ENCODE data around the gene POLR3G.

POLR3G gene

DNA sequence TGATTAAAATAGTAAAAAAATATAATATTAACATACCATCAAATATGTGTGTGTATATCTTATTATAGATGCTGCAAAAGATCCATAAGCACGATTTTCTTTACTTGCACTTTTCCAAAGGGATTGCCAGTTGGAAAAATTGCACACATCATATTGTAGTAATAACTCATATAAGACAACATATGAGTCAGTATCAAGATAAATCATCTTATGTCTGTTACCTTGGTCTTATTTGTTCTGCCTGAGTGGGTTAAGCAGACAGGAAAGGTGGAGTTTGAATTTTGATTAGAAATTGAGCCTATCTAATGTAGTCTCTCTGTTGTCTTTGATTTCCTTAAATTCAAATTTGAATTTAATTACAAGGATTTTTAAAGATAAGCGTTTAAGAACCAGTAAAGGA lies 30.1 kb downstream of the POLR3G start:
- DNase-seq = no peak

DNA sequence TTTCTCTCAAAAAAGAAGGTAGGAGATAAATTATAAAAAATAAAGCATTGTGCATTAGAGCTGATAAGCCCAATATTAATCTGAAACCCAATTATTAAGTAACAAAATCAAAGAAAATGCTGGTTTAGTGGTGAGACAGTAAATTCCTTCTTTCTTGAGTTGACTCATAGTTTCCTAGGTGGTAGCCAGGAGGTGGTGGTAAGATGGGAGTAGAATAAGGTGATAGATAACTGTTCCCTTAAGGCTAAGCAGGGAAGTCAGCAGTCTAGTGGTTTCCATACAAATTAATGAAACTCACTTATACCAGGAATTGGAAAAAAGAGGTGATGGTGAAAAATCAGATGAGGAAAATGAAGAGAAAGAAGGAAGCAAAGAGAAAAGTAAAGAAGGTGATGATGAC lies 31.6 kb downstream of the POLR3G start:
- DNase-seq = no peak

DNA sequence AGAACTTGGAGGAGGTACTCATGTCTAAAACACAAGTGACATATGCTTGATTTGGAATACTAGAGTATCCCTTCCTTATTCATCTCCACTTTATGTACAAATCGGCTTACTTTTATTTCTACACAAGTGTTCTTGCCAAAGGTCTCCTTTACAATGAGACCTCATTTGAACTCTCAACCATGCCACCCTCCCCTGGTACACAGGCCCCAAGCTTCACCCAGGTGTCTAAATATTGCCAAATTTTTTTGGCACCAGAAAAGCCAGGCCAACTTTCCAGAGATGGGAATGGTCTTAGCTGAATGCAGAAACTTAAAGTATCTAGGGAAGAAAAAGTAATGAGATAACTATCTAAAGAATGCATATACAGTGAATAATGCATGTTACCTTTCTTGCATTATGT lies 35.8 kb downstream of the POLR3G start:
- DNase-seq = no peak

DNA sequence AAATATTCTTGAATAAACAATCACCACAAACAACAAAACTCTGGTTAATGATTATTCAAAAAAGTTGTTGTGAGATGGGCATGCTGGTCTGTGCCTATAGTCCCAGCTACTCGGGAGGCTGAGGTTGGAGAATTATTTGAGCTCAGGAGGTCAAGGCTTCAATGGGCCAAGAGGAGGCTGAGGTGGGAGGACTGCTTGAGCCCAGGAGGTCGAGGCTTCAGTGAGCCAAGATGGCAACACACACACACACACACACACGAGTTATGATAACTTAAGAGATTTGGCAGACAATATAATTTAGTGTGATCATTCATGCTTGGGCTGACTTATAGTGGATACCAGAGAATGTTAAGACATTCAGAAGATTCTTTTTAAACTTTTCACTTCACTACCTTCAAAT lies 39.9 kb downstream of the POLR3G start:
- DNase-seq = no peak

DNA sequence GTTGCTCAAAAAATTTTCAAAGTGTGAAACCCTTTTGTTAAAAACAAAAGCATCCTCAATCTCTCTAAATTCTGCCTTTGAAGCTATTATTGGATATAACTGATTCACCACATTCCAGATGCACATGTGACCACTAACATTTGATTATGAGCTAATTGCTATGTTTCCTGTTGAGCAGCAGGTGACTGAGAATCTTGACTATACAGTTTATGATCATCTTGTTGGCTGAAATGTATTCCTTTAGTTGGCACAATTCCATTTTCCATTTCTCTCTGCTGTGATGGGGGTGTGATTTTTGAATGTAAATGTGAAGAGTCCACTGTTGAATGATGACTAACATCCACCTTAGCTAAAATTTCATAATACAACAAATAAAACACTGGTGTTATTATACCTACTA lies 44.0 kb downstream of the POLR3G start:
- no peak for DNase-seq

DNA sequence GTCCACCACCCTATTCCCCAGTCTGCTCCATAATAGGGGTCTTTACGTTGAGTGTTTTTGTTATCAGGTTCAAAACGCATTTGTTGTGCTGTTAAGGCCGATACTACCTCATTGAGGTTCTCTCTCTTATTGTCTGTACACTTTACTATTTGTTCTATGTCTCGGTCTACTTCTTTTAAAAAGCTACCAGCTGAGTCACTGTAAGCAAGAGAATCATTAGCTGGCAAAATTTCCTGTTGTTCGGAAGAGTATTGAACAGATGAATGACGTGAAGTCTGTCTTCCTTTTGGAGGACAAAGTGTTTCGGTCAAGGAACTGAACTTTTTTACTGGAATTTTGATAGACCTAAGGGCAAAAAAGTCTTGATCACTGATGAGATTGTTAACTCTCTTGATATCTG lies 44.4 kb downstream of the POLR3G start:
- DNase-seq = no peak

DNA sequence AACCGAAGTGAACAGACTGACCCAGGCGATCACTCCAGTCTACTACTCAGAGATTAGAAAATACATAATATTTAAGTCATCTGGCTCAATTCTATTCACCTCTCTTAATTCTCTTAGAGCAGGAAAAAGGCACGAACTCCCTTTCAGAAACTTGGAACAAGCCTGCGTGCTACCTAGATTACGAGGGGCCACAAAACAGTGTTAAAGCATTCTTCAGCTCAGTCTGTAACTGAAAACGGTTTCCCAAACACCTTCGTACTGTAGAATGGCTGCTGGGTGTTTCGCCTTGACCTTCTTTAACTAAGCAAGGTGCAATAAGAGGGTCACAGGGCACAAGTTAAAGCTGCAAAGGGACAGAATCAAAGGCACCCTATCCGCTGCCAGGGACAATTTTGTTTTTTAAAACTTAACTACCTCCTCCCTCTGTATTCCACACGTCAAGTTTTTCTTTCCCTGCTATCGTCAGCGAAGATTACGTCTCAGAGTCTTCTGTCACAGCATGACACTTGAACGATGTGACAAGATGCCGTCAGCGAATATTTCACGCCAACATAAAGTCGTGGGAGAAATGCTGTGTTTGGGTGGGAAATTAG lies 54.0 kb downstream of the POLR3G start:
- no peak for DNase-seq

DNA sequence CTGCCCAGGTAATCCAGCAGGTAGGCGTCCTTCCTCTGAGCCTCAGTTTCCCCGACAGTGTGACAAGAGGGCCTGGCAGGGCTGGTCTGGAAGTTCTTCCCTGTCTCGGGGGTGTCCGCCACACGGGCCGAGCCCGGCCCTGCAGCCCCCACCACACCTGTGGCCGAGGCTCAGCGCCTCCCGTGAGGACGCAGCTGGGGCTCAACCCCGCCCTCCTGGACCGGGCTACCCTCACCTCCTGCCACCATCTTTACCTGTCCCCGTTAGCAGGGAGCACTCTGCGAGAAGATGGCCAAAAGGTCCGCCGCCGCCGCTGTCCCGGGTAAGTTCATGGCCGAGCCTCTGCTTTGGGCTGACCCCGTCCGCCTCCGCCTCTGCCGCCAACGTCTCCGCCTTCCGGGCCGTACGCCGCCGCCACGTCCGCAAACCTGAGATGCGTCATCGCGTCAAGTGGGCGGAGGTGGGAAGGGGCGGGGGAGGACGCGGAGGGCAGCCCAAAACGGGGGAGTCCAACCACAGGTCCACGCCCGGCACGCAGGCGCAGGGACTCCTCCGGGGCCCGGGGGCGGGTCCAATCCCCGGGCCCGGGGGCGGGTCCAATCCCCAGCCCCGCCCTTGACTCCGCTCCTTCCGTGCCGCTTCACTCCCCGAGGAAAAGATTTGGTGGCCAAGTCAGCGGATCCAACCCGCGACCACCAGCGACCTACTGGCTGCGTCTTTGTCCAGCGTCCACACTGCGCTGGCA lies 54.7 kb downstream of the POLR3G start, which contains the start of gene LYSMD3:
Gene LYSMD3, minus strand, starts transcription at position 391 of the 745 bp plus-strand sequence. CDS start 4,295 bp downstream, outside the sequence.
- peak; percentile 75 for DNase-seq

DNA sequence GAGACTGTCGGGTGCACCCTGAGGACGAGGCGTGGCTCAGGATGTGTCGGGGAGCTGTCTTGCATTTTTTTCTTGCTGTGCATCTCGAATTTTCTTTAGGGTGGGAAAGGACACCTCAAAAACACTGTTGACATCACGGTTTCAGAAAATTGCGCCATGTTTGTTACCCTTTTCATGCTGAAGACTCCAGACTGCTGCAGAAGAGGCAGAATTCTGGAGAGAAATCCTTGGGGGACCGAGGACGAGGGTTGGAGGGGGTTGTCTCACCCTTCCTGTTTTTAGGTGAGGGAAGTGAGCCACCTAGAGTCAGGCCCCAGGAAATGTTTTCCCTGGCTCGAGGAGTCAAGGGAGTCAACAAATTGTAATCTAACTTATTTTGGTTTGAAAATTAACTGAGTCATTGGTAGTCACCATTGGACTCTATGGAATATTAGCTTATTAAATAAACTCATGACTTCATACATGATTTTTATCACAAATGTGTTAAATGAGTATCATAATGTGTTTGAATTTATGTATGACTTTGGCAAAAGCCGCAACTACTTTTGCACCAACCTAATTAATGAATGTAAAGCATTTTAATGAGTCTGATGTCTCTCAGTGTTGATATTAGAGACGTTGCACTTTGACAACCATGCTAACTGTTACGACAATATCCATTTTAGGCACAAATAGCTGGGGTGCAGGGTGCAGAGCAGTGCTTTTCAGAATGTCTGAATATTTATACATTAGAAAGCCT lies 55.4 kb downstream of the POLR3G start:
- peak; percentile 27 for DNase-seq

DNA sequence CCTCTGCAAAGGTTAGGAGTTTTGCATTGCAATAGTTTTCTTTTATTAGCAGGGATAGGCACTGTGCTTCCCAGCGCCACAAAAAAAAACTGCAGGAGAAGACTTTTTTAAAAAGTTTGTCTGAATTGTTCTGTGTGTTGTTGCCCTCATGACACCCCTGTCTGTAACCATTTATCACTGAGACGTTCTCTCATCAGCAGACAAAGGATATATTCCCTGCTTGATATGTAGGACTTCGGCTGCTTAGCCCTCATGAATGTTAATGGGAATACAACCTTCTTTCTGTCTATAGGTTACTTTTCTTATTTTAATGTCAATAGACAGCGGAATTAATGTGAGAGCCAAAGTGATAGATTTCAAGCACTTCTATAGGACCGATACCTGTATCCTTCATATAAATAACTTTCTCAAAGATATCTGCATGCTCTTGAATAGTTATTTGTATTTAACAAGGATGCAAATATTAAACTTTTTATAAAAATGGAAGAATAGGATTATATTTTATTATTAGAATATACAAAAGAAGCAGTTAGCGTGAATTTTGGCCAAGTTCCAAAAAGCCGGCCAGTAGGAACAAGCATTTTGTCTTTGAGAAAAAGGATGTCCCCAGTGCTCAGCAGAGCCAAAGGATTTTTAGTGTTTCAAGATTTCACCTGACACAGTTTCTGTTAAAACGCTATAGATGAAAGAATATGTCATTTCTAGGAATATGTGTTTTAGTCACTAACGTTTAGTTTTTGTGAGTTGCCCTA lies 56.2 kb downstream of the POLR3G start:
- DNase-seq = no peak

DNA sequence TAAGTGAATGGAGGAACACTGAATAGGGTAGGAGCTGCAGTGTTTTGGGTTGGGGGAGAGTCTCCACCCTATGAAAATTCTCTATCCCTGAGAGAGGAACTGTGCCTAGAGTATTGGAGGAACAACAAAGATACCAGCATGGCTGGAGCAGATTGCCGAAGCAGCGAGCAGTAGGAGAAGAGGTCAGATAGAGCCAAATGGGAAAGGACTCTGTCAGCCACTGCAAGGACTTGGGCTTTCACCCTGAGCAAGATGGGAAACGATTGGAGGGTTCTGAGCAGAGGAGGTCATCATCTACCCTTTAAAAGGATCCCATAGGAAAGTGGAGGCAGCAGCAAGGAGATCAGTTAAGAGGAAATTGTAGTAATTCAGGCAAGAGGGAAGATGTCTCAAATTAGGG lies 59.1 kb downstream of the POLR3G start:
- DNase-seq = no peak

DNA sequence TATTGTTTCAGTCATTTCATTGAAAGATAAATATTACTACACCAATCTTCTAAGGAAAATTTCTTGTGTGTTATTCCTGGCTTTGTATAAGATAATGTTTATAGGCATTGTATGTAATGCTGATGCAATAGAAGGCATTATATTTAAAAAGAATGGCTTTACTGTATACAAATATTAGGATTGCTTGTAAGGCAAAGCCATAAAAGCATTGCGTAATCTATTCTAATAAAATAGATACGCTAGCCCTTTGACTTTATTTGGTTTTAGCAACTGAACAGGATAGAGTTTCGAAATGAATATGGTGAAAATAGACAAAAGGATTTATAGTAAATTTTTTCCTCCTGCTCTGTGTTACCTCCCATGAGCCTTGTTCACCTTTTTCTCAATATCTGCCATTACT lies 60.3 kb downstream of the POLR3G start:
- DNase-seq = no peak

DNA sequence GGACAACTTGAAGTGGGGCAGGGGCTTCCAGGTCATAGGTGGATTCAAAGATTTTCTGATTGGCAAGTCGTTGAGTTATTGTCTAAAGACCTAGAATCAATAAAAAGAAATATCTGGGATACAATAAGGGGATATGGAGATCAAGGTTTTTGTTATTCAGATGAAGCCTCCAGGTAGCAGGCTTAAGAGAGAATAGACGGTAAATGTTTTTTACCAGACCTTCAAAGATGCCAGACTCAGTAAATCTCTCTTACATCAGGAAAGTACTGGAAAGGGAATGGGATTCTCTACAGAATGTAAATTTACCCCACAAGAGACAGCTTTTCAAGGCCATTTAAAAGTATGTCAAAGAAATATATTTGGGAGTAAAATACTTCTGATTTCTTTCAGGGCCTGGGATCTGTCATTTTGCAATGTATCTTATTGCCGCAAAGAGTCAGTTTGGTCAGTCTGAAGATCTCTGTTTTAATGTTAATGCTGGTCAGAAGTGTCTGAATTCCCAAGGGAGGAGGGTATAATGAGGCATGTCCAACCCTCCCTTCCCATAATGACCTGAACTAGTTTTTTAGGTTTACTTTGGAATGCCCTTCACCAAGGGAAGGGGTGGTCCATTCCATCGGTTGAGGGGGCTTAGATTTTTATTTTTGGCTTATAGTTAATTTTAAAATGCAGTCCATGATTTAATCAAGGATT lies 68.3 kb downstream of the POLR3G start:
- no peak for DNase-seq

DNA sequence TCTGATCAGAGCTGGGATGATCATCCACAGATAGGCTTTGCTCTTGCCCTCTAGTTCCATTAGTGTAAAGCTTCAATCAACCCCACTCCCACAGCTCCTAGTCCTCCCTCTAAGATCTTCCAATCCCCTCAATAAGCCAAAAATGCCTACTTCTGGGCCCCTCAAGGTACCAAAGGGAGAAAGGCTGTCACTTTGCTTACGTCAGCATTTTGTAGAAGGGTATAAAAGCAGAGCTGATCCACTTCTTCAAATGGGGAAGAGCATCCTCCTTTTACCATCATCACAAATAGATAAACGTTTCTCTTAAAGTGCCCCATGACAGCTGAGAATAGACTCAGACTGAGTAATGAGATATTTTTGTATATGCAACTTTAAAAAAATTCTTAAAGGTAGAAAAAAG lies 70.8 kb downstream of the POLR3G start:
- DNase-seq = no peak

DNA sequence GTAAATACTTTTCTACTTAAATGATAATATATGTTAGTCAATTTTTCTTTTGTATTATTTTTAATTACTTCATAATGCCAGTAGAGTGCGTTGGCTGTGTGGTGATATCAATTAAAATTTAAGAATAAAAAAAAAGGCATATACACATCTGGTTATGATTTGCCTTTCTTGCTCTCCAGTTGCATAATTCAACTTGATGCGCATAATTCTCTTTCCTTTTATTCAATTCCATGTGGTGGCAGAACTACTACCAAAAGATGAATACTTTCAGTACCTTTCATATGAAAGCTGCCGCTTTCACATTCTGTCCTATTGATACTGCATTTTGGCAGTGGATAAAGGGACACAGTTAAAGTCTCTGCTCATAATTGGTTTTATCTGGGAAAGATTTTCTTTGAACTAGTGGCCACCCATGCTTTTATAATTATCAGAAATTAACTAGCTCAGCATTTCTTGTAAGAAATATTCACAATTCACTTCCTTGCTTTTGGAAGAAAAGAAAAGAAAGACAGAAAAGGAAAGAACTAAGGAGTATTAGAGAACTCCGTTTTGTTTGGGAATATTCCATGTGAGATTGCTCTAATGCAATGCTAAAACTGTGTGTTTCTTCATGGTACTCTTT lies 71.7 kb downstream of the POLR3G start:
- no peak for DNase-seq

DNA sequence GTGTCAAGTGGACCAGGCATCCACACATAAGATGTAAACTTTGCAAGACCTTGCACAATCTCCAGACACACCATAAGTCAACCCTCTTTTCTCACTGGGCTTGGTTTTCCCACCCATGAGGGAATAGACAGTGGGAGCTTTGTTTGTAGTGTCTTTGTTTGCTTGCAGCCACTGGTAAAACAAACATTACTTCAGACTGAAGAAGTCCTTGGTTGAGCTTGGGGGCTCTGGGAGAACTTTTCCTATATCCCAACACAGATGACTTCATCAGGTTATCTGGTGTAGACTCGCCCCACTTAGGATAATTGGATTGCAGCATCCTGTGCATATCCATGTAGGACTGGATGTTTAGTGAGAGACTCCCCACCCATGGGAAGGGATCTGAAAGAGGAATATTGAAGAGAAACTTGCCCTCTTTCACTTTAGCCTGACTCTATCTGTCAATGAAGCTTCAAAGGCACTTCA lies 72.4 kb downstream of the POLR3G start:
- DNase-seq = no peak

DNA sequence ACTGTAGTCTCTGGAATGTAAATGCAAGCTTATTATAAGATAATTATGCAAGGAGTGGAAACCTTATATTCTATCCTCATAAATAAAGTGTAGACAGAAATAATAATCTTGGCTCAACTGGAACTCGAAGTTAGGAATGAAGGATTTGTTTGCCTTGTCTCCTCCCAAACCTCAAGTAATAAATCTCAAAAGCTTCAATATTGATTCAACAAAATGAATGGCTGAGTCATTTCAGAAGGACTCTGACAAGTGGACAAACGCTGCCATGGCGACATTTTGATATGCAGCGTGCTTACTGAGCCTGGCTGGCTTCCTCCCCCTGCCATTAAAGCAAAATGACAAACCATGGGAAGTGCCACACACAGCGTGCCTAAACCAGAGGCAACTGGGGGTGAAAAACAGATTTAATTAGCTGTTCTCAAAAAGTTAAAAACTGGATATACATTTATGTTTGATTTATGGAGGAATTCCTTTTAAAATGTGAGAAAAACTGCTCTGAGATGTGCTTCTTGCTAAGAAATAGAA lies 73.5 kb downstream of the POLR3G start:
- DNase-seq = peak; percentile 75

DNA sequence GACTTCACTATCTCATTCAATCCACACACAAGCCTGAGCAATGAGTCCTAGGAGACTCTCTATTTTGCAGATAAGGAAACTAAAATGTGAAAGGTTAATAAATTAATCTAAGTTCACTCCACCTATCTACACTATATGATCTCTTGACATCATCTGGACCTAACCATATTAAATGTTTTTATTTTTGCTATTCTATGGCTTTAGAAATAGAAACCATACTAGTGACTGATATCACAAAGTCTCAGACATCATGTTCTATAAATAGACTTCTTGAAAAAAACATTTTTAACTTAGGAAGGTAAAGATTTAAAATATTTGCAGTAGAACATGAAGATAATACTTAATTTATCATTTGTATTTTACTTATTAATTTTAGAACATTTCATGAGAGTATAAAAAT lies 74.6 kb downstream of the POLR3G start:
- no peak for DNase-seq

DNA sequence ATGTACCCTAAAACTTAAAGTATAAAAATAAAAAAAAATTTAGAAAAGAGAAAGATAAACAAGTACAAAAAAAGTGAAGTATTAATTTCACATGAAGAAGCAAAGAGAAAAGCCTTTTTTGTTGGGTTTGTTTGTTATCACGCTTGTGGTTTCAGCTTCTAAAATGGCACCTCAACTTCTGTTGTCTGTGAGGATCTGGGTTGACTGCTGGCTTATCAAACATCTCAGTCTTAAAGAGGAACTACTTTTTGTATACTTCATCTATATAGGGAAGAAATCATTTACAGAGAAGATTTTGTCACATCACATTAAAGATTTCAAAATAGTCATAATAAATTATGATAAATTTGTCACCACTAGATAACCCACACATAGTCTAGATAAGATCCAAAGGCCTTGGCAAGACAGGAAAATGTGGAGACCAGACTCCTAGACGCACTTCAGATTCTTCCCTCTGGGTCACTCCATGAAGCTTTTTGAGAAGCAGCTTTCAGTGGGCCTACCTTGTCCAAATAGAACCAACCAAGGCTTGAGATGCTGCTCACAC lies 75.1 kb downstream of the POLR3G start:
- DNase-seq = no peak

DNA sequence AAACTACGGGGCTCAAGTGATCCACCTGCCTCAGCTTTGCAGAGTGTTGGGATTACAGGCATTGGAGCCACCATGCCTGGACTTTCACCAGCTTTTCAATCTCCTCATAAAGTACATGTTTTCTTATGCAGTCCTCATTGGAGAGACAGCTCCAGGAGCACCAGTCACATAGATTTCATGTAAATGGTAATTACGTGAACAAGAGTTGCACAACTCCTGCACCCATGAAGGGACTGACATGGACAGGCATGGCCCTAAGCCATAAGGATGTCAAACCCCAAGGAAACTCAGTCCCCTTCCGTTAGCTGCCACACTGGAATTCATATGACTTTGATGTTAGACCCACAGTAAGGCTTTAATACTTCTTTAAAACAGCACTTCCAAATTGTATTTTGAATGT lies 76.3 kb downstream of the POLR3G start:
- no peak for DNase-seq

DNA sequence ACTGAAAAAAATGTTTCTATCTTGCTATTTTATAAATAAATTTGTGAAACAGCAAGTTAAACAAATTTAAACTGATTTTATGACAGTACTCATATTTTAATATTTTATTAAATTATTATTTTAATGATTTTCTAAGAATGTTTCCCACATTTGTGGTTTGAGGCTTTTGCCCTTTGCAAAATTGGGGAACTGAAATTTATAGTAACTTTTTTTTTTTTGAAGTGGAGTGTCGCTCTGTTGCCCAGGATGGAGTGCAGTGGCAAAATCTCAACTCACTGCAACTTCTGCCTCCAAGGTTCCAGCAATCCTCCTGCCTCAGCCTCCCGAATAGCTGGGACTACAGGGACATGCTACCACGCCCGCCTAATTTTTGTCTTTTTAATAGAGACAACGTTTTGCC lies 76.7 kb downstream of the POLR3G start:
- no peak for DNase-seq

DNA sequence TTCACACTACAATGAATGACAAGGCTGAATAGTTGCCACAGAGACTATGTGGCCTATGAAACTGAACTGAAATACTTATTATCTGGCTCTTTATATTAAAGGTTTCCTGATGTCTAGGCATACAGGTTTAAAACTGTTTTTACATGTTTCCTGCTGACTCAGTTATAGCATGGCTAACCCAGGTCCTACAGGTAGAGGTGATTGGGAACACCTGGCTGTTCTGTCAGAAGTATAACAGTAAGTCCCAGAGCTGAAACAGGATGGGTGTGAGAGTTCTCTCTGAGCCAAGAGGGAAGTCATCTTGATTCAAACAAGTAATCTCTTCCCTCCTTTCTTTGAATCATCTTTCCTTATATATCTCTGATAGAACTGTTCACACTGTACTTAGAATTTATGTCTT lies 79.0 kb downstream of the POLR3G start:
- DNase-seq = no peak
